GM10847 (cell line): ENCODE data around the gene ARID4B.

Experiments used
- POLR2A ChIP-seq: IDR thresholded peaks from 2 replicates; pipeline ENCODE4 v1.6.1; 2011; ENCODE audit not compliant: insufficient read length; ENCODE audit errors: extremely low read depth

Gene ARID4B

GRCh38 chr1:235134171-235134570 lies 193.8 kb downstream of the ARID4B start:
- no peak for TF ChIP-seq POLR2A

GRCh38 chr1:235133086-235133485 lies 194.9 kb downstream of the ARID4B start:
- no peak for TF ChIP-seq POLR2A

- TF ChIP-seq POLR2A = no peak
Observed at GRCh38 chr1:235131961-235132360, 196.0 kb downstream of the ARID4B start.

- TF ChIP-seq POLR2A = no peak
Observed at GRCh38 chr1:235130766-235131270, 197.2 kb downstream of the ARID4B start.

- TF ChIP-seq POLR2A = no peak
Observed at GRCh38 chr1:235129774-235130570, 198.0 kb downstream of the ARID4B start.

GRCh38 chr1:235128456-235129328 lies 199.3 kb downstream of the ARID4B start, which contains the start of gene TOMM20:
TOMM20 (minus strand) TSS chr1:235128837; CDS start chr1:235128715, 122 bp downstream.
- TF ChIP-seq POLR2A = peak; percentile 94

- TF ChIP-seq POLR2A = no peak
Observed at GRCh38 chr1:235127732-235128455, 200.1 kb downstream of the ARID4B start.

- TF ChIP-seq POLR2A = no peak
Observed at GRCh38 chr1:235127203-235127602, 200.8 kb downstream of the ARID4B start.

- no peak for TF ChIP-seq POLR2A
Observed at GRCh38 chr1:235124665-235125064, 203.3 kb downstream of the ARID4B start.

- no peak for TF ChIP-seq POLR2A
Observed at GRCh38 chr1:235124111-235124510, 203.9 kb downstream of the ARID4B start.

GRCh38 chr1:235122348-235122747 lies 205.6 kb downstream of the ARID4B start:
- TF ChIP-seq POLR2A = no peak
